ENCODE results near the gene TTC7B.

The TTC7B gene

DNA sequence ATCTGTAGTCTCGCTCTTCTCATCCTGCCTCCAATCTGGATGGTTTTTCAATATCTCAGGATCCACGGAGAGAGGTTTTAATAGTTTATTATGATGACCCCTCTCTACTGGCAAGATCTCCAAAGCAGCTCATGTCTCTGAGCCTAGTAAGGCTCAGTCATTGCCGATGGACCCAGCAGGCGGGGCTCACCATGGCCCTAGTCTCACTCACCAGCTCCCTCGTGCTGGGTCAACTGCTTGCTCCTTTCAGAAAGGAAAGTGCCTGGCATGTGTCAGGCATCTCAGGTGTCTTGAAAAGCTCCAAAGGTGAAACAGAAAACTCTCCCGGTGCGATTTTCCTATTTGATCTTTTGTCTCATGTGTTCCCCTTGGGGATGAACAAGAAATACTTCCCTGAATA is 240.4 kb downstream of the TTC7B start:
- DNase-seq (ENCODE audit: low read depth): no peak

GRCh38 chr14:90575336-90575735 is 240.9 kb downstream of the TTC7B start:
- DNase-seq (ENCODE audit: low read depth): no peak

DNA sequence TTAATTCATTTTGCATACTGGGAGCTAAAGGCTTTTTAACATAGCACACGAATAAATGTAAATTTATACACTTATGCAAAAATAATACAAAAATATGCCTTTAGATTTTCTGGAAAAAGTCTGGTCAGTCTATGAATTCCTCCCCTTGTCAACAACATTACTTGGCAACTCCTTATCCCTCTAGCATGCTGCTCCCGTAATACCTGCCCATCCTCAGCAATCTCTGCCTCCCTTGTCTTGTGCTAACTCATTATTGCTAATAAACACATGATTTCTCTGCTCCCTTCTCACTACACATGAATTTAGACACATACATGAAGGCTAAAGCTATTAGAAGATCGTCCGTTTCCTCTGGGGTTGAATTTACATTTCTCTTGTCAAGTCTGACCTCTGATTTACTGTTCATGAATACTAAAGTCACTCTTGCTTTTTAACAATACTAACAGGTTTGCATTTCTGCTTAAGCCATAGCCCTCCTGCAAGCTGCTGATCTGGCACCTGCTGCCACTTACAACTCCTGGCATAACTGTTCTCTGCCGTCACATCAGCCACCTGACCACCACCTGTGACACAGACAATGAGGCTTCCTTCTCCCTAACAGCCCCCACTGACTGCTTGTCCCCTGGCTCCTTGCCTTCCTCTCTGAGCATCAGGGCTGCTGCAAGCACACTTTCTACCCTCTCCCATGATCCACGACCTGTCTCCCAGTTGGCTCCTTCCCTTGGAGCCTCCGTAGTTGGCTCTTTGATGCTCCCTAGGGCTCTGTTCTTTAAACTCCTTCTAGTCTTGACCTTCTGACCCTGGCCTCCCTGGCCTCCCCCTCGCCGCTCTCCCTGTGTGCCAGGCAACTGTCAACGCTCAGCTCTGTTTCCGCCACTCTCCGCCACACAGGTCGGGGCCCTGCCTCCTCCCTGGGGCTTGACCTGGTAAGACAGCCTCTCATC is 241.8 kb downstream of the TTC7B start:
- no peak for DNase-seq (ENCODE audit: low read depth)

DNA sequence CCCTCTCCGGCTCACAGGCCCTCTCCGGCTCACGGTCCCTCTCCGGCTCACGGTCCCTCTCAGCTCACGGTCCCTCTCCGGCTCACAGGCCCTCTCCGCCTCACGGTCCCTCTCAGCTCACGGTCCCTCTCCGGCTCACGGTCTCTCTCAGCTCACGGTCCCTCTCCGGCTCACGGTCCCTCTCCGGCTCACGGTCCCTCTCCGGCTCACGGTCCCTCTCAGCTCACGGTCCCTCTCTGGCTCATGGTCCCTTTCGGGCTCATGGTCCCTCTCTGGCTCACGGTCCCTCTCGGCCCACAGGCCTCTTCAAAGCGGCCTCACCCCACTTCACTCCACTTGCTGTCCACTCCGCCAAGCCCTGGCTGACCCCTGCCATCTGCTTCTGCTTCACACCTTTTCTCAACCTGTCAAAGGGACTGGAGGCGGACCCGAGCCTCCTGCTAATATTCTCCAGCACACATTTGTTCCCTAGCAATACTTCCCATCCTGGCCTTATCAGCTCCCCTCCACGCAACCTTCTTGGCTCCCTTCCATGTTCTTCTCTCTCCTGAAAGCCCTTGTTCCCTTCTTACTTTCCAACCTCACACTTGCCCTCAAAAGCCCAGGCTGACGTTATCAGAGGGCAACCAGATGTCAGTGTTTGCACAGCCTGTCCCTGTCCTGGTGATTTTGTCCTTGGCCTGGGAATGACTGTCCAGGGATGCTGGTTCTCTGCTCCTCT is 242.7 kb downstream of the TTC7B start:
- DNase-seq (ENCODE audit: low read depth): peak; percentile 11

DNA sequence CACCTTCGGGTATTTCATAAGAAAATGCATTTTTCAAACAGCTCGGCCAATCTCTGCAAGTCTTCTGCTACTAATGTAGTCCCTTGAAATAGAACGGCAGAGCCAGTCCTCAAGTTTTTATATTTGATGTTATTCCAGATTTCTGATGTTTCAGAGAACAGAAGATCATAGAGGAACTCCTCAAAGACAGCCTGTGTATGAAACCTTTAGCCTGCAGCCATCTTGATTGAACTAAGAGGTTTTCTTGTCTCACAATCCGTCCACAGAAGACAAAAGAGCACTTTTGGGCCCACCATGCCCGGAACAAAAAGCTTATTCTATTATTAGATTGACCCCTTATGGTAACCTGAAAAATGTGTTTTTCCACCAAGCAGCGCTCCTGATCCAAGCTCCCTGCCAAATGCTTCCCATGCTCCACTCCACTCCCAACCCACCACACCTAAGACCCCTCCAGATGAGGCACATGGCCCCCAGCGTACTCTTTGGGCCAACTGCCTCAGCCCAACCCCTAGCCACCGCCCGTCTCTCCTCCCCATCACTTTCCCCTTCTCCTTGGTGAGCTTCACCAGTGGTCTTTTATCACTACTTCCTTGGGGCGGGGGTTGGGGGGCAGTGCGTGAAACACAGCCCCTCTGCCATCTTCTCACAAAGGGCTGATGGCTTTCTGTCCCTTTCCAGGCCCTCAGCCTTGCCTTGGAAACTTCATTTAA is 243.6 kb downstream of the TTC7B start:
- no peak for DNase-seq (ENCODE audit: low read depth)

DNA sequence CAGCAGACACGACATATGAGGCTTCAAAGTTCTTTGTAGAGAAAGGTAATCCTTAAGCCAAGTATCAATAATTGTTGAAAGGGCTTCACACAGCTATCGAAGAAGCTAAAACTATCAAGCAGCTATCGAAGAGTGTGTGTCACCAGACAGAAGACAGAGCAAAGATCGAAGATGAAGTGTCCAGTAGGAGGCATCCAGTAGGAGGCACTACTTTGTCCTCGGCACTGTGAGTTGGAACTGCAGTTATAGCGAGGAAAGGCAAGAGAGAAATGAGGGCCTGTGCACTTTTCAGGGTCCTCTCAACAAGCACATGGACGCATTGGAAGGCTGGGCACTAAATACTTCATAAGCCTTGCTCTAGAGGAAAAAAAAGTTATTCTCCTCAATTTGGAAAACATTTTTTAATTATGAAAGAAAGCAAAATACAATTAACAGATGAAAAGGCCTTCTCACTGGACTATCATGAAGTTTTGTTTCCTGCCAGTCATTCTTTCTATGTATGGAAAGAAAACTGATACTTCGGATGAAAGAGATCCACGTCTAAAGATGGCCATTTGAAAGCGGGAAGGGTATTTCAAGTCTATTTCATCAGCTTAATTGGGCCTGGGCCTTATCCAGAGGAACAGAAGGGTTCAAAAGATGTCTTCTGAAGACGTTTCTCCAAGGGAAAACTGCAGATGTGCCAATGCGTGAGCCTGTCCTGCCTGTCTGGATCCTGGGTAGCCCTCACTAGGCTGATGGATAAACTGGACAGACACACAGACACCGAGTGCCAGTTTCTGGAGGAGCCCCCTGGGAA is 244.9 kb downstream of the TTC7B start:
- no peak for DNase-seq (ENCODE audit: low read depth)

DNA sequence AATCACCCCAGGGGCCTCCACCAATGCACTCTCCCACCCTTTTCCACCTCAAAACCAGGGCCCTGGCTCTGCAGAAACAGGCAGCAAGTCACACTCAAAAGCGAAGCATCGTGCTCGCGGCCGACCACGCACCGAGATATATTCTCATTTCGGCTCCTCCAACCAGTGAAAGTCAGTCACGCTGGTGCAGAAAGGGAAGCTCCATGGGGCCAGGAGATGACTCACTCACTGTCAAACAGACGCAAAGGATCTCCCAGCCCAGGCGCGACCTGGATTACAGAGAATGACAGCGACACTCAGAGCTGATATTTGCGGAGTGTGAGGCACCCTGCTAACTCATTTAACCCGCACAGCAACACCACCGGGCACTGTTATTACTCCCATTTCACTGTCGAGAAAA is 245.8 kb downstream of the TTC7B start:
- DNase-seq (ENCODE audit: low read depth): no peak

DNA sequence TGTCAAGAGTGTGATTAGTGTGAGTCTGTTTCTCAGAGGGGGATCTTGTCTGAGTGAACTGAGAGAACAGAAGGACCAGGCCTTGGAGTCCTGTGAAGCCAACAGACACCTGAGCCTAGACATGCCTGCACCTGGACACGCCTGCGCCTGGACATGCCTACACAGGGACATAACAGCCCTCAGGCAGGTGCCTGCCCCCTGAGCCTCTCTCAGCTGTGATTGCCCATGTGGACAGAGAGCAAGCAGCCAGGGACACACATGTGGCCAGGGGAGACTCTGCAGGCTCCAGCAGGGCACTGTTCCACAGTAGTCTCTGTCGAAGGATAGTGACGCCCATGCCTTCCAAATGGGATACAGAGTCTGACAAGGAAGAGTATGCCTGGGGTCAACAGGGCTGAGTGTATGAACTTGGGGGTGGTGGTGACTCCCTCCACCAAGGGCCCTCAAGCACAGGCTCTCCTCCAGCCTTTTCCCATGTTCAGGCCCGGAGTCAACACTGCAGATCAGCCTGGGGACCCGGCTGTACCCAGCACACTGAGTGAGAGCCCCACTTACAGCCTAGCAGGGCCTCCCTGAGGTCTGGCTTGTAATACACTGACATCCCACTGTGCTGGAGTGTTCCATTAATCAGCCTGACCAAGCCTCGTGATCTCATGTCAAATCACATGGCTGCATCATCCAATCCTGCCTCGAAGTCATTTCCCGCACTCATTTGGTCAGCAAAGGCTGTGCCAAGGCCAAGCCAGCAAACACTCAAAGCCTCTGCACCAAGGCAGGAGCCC is 246.4 kb downstream of the TTC7B start:
- DNase-seq (ENCODE audit: low read depth): no peak

DNA sequence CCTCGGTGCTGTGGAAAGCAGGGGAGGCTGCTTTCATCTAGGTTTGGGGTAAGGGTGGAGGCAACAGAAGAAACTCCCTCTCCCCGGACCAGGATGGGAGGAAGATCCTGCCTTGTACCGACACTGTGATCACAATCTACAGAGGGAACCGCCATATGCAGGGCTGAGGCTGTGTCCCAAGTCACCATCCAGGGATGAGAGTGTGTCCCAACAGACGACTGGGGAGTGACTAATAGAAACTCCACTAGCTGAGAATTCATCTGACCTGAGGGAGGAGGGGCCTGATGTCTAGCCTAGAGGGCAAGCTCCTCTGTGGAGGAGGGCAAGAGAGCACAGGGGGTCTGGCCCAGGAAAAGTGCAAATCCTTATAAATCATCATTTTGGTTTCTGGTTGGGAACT is 247.0 kb downstream of the TTC7B start:
- DNase-seq (ENCODE audit: low read depth): no peak

- DNase-seq (ENCODE audit: low read depth): no peak
These were observed 247.8 kb downstream of the TTC7B start for GRCh38 chr14:90568405-90568804.

- no peak for DNase-seq (ENCODE audit: low read depth)
These were observed 248.2 kb downstream of the TTC7B start for GRCh38 chr14:90567991-90568390.

DNA sequence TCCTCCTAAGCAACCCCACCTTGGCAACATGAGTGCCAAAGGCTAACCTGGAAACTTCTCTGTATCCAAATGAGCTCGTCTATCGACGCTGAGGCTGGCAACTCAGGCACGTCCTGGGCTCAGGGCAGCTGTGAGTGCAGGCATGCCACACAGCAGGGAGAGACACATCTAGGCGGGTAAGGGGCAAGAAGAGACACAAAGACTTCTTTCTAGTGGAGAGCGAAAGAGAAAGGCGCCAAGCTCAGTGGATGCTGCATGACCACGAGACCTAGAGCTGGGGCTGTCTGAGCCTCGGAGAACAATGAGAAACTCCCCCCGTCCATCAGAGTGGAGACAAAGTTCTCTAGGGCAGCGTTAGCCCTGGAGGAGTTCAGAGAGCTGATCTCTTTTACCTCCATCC is 249.0 kb downstream of the TTC7B start:
- no peak for DNase-seq (ENCODE audit: low read depth)

DNA sequence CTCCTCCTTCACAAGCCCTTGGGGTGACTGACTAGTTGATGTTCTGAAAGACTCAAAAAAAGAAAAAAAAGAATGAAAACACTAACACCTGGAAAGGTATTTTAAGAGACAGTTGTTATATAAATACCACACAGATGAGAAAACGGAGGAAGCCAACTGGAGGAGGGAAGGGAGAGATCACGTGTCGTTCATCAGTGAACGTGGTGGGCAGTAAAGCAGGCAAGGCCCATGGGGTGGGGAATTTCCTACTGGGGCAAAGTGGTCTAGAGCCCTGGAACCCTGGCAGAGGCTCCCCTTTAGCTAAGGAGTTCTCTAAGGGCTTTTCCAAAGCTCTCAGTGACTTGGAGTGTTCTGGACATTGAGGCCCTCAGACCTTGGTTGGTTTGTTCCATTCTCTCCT is 249.7 kb downstream of the TTC7B start:
- DNase-seq (ENCODE audit: low read depth): no peak

GRCh38 chr14:90564496-90564895 is 251.7 kb downstream of the TTC7B start:
- DNase-seq (ENCODE audit: low read depth): no peak

GRCh38 chr14:90562652-90563051 is 253.6 kb downstream of the TTC7B start:
- no peak for DNase-seq (ENCODE audit: low read depth)

GRCh38 chr14:90561920-90562319 is 254.3 kb downstream of the TTC7B start:
- no peak for DNase-seq (ENCODE audit: low read depth)

DNA sequence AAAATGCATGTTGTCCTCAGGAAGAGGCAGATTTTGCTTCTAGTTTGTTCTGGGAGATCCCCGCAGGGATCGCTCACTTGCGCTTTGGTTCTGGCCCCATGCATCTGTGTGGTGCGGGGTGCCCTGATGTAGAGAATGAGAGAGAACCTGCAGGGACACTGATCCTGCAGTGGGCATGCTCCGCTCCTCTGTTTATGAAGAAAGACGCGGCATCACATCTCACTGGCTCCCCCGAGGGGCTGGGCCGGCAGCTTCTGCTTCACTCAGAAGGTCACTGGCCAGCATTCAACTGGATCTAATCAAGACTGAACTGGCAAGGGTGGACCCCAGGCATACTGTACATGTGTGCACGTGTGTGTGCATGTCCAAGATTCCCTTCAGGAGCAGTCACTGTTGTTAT is 255.2 kb downstream of the TTC7B start:
- DNase-seq (ENCODE audit: low read depth): no peak

DNA sequence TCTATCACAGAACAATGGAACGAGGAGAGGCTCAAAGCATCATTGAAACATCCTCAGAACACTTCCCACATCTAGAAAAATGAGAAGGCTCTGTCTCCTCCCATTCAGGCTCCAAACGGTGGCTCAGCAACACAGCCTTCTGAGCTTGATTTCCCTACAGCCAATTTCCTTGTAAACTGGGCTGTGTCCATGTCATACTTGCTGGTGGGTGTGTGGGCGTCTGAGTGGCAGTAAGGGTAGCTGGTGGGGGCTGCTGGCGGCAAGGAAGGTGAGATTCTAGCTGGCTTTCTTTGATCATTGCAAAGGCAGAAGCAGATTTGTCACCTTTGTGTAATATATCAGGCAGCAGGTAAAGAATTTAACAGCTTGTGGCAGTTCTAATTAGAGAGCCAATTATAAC is 255.7 kb downstream of the TTC7B start:
- DNase-seq (ENCODE audit: low read depth): no peak

DNA sequence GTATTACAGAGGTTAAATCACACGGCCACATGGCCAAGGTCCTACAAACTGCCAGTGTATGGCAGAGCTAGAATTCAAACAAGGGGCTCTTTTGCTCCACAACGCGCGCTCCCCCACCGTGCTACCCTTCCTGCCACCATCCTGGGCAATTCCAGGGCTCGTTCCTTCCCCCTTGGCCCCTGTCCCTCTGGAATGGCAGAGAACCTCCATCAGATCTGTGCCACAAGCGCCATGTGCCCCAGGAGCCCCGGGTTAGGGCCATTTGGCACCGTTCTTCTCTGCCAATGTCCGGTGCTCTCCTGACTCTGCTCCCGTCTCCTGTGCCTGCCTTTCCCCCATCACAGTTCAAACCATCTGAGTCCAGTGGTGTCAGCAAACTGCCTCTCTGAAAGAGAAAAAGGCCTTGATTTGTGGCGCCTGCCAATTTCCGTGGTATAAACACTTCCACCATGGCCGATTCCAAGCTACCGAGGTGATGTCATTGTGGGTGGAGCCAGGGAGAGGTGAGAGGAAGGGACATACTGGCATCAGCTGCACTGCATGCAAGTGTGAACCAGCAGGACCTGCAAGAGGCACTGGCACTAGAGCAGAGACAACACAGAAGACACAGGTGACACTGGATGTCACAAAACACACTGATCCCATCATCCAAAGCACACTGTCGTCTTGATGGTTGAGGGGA is 256.3 kb downstream of the TTC7B start:
- no peak for DNase-seq (ENCODE audit: low read depth)

GRCh38 chr14:90558983-90559590 is 257.1 kb downstream of the TTC7B start:
- DNase-seq (ENCODE audit: low read depth): no peak
